GM19193 (cell line): ENCODE data around the gene POLA1.

Experiments used
- POLR2A ChIP-seq: IDR thresholded peaks from 4 replicates; pipeline ENCODE4 v1.6.1; 2011; ENCODE audit not compliant: insufficient read depth, insufficient read length; ENCODE audit errors: extremely low read depth

Gene POLA1

GRCh38 chrX:24672701-24673190, 21.0 kb upstream of the POLA1 start:
- TF ChIP-seq POLR2A: no peak

- no peak for TF ChIP-seq POLR2A
These were observed 20.3 kb upstream of the POLA1 start for GRCh38 chrX:24673424-24673823.

GRCh38 chrX:24676403-24677024, 17.2 kb upstream of the POLA1 start:
- no peak for TF ChIP-seq POLR2A

- no peak for TF ChIP-seq POLR2A
These were observed 10.8 kb upstream of the POLA1 start for GRCh38 chrX:24682739-24683432.

GRCh38 chrX:24684048-24684447, 9.7 kb upstream of the POLA1 start:
- no peak for TF ChIP-seq POLR2A

- no peak for TF ChIP-seq POLR2A
These were observed 1.4 kb upstream of the POLA1 start for GRCh38 chrX:24692305-24692704.

GRCh38 chrX:24694825-24695224, 1.1 kb downstream of the POLA1 start:
- no peak for TF ChIP-seq POLR2A

GRCh38 chrX:24696294-24696693, 2.6 kb downstream of the POLA1 start:
- TF ChIP-seq POLR2A: no peak

GRCh38 chrX:24702362-24703184, 8.9 kb downstream of the POLA1 start:
- TF ChIP-seq POLR2A: no peak

- no peak for TF ChIP-seq POLR2A
These were observed 9.4 kb downstream of the POLA1 start for GRCh38 chrX:24703185-24703494.

- no peak for TF ChIP-seq POLR2A
These were observed 25.1 kb downstream of the POLA1 start for GRCh38 chrX:24718771-24719170.

- TF ChIP-seq POLR2A: no peak
These were observed 26.3 kb downstream of the POLA1 start for GRCh38 chrX:24720036-24720435.

- TF ChIP-seq POLR2A: no peak
These were observed 34.8 kb downstream of the POLA1 start for GRCh38 chrX:24728530-24728929.

- TF ChIP-seq POLR2A: no peak
These were observed 39.2 kb downstream of the POLA1 start for GRCh38 chrX:24732766-24733500.

GRCh38 chrX:24741330-24741729, 47.6 kb downstream of the POLA1 start:
- no peak for TF ChIP-seq POLR2A
